ENCODE data around the gene CHSY3. TPM values are rescaled to one million over a fixed set of nuclear protein-coding genes. Genes with fewer than 3 reads are reported as not detected.

The CHSY3 gene
- total and polyA plus RNA-seq, 4 donors, result 0.40 to 7.7 (median 2.1) TPM

DNA sequence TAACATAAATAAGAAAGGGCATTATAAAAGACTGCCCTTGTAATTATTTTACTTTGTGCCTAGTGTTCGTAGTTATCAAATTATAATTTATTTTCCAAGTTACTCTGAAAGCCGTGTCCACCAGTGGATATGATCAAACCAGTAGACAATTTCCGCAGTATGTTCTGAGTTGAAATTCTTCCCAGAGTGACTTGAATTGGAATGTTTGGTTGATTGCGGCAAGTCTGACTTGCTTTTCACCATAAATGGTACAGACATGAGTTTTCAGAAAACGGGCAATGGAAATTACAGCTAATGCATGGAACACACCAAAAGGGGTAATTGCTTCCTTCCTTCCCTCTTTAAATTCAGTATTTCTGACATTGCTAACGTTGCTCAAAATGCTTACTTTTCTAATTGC is 56.6 kb downstream of the CHSY3 start:
- no peak for DNase-seq (ENCODE audit: low spot score)
- Histone ChIP-seq H3K27me3 (ENCODE audit: control insufficient read depth in 4 of 4, insufficient read depth in 4 of 4, low read length in 3 of 4) (no peaks in the 10 kb centered on the region), H3K9me3 (ENCODE audit: control insufficient read depth in 4 of 4, low read length in 3 of 4) (no peaks in the 10 kb centered on the region), H3K36me3 (ENCODE audit: control insufficient read depth in 4 of 4, insufficient read depth in 3 of 4, low read depth in 1 of 4, low read length in 3 of 4) (no peaks in the 10 kb centered on the region), H3K4me3 (ENCODE audit: low read depth in 1 of 3, low read length in 3 of 3) (no peak overlapping the region), H3K4me1 (ENCODE audit: control insufficient read depth in 4 of 4, insufficient read depth in 4 of 4, low read length in 3 of 4) (peaks cover 0 to 3% (median 0%) of the 10 kb centered on the region in 4 donors), H3K27ac (ENCODE audit: low read depth in 1 of 2, low read length in 2 of 2) (no peak overlapping the region), H3K9ac (ENCODE audit: low read depth in 1 of 2, low read length in 2 of 2) (no peak overlapping the region)
- 86% methylated on average over 6 of the region's 6 CpGs for WGBS
- TF ChIP-seq TAF1 (conservative IDR thresholded peaks at IDR 0.05), result no peak
- TF ChIP-seq, protein P1, sequence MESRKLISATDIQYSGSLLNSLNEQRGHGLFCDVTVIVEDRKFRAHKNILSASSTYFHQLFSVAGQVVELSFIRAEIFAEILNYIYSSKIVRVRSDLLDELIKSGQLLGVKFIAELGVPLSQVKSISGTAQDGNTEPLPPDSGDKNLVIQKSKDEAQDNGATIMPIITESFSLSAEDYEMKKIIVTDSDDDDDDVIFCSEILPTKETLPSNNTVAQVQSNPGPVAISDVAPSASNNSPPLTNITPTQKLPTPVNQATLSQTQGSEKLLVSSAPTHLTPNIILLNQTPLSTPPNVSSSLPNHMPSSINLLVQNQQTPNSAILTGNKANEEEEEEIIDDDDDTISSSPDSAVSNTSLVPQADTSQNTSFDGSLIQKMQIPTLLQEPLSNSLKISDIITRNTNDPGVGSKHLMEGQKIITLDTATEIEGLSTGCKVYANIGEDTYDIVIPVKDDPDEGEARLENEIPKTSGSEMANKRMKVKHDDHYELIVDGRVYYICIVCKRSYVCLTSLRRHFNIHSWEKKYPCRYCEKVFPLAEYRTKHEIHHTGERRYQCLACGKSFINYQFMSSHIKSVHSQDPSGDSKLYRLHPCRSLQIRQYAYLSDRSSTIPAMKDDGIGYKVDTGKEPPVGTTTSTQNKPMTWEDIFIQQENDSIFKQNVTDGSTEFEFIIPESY (IDR thresholded peaks at IDR 0.05), result no peak
- no peak for TF ChIP-seq EGR1 (IDR thresholded peaks at IDR 0.05; ENCODE audit: low read depth in 2 of 2)
- TF ChIP-seq, protein P2, sequence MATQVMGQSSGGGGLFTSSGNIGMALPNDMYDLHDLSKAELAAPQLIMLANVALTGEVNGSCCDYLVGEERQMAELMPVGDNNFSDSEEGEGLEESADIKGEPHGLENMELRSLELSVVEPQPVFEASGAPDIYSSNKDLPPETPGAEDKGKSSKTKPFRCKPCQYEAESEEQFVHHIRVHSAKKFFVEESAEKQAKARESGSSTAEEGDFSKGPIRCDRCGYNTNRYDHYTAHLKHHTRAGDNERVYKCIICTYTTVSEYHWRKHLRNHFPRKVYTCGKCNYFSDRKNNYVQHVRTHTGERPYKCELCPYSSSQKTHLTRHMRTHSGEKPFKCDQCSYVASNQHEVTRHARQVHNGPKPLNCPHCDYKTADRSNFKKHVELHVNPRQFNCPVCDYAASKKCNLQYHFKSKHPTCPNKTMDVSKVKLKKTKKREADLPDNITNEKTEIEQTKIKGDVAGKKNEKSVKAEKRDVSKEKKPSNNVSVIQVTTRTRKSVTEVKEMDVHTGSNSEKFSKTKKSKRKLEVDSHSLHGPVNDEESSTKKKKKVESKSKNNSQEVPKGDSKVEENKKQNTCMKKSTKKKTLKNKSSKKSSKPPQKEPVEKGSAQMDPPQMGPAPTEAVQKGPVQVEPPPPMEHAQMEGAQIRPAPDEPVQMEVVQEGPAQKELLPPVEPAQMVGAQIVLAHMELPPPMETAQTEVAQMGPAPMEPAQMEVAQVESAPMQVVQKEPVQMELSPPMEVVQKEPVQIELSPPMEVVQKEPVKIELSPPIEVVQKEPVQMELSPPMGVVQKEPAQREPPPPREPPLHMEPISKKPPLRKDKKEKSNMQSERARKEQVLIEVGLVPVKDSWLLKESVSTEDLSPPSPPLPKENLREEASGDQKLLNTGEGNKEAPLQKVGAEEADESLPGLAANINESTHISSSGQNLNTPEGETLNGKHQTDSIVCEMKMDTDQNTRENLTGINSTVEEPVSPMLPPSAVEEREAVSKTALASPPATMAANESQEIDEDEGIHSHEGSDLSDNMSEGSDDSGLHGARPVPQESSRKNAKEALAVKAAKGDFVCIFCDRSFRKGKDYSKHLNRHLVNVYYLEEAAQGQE (IDR thresholded peaks at IDR 0.05), result no peak
- TF ChIP-seq RXRA (IDR thresholded peaks at IDR 0.05), result no peak
- no peak for TF ChIP-seq HNF4G (IDR thresholded peaks at IDR 0.05)
- TF ChIP-seq, protein P3, sequence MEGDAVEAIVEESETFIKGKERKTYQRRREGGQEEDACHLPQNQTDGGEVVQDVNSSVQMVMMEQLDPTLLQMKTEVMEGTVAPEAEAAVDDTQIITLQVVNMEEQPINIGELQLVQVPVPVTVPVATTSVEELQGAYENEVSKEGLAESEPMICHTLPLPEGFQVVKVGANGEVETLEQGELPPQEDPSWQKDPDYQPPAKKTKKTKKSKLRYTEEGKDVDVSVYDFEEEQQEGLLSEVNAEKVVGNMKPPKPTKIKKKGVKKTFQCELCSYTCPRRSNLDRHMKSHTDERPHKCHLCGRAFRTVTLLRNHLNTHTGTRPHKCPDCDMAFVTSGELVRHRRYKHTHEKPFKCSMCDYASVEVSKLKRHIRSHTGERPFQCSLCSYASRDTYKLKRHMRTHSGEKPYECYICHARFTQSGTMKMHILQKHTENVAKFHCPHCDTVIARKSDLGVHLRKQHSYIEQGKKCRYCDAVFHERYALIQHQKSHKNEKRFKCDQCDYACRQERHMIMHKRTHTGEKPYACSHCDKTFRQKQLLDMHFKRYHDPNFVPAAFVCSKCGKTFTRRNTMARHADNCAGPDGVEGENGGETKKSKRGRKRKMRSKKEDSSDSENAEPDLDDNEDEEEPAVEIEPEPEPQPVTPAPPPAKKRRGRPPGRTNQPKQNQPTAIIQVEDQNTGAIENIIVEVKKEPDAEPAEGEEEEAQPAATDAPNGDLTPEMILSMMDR (IDR thresholded peaks at IDR 0.05; ENCODE audit: low read depth, low read length, missing input control), result no peak
- TF ChIP-seq, protein P4, sequence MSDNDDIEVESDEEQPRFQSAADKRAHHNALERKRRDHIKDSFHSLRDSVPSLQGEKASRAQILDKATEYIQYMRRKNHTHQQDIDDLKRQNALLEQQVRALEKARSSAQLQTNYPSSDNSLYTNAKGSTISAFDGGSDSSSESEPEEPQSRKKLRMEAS (IDR thresholded peaks at IDR 0.05), result no peak

DNA sequence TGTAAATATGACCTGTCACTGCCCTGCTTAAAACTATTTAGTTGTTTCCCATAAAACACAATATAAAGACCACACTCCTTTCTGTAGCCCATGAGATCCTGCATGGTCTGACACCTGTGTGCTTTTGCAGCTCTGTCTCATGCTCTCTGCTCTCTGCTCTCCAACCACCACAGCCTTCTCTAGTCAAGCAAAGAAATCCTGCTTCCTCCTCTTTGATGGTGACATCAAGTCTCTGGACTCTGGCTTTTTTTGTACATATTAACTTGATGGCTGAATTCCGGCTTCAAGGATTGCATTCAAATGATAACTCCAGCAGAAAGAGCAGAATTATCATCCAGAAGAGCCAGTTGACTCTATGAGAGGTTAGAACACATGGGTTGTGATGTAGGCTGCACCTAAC is 58.2 kb downstream of the CHSY3 start:
- no peaks in the 10 kb centered on the region for H3K27me3 ChIP-seq (ENCODE audit: control insufficient read depth in 4 of 4, insufficient read depth in 4 of 4, low read length in 3 of 4)
- no peak for TF ChIP-seq HNF4G (IDR thresholded peaks at IDR 0.05)
- no peak for TF ChIP-seq HNF4A (conservative IDR thresholded peaks at IDR 0.05)
- peaks cover 0 to 3% (median 0%) of the 10 kb centered on the region in 4 donors for H3K4me1 ChIP-seq (ENCODE audit: control insufficient read depth in 4 of 4, insufficient read depth in 4 of 4, low read length in 3 of 4)
- DNase-seq (ENCODE audit: low spot score), result no peak
- H3K9me3 ChIP-seq (ENCODE audit: control insufficient read depth in 4 of 4, low read length in 3 of 4), result no peaks in the 10 kb centered on the region
- H3K27ac ChIP-seq (ENCODE audit: low read depth in 1 of 2, low read length in 2 of 2), result no peak overlapping the region
- no peak overlapping the region for H3K9ac ChIP-seq (ENCODE audit: low read depth in 1 of 2, low read length in 2 of 2)
- no peaks in the 10 kb centered on the region for H3K36me3 ChIP-seq (ENCODE audit: control insufficient read depth in 4 of 4, insufficient read depth in 3 of 4, low read depth in 1 of 4, low read length in 3 of 4)
- H3K4me3 ChIP-seq (ENCODE audit: low read depth in 1 of 3, low read length in 3 of 3), result no peak overlapping the region
- WGBS, result 81% methylated on average over 1 of the region's 1 CpG

DNA sequence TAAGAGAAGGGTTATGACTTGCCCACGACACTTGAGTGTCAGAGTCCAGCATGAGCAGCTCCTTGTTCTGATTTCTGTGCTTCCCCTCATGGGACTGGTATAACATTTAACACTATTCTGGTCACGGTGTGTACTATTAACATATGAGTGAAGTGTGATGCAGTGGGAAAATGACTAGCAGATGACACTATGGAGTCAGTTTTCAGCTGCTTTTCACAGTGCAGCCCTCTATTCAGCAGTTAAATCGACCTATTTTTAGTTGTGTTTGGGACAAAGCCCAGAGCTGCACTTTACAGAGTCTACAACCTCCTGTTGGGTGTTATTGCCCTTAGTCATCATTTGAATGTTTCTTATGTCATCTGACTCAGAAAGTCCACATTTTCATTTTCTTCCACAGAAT is 59.1 kb downstream of the CHSY3 start:
- WGBS, result 68% methylated on average over 3 of the region's 3 CpGs
- Histone ChIP-seq H3K4me1 (ENCODE audit: control insufficient read depth in 4 of 4, insufficient read depth in 4 of 4, low read length in 3 of 4) (peaks cover 0 to 3% (median 0%) of the 10 kb centered on the region in 4 donors), H3K4me3 (ENCODE audit: low read depth in 1 of 3, low read length in 3 of 3) (no peak overlapping the region), H3K27ac (ENCODE audit: low read depth in 1 of 2, low read length in 2 of 2) (no peak overlapping the region), H3K36me3 (ENCODE audit: control insufficient read depth in 4 of 4, insufficient read depth in 3 of 4, low read depth in 1 of 4, low read length in 3 of 4) (no peaks in the 10 kb centered on the region), H3K9me3 (ENCODE audit: control insufficient read depth in 4 of 4, low read length in 3 of 4) (no peaks in the 10 kb centered on the region), H3K27me3 (ENCODE audit: control insufficient read depth in 4 of 4, insufficient read depth in 4 of 4, low read length in 3 of 4) (no peaks in the 10 kb centered on the region), H3K9ac (ENCODE audit: low read depth in 1 of 2, low read length in 2 of 2) (no peak overlapping the region)
- TF ChIP-seq GABPA (IDR thresholded peaks at IDR 0.05 in 1 of 2, conservative IDR thresholded peaks at IDR 0.05 in 1 of 2) (no peak), JUND (IDR thresholded peaks at IDR 0.05) (no peak), TAF1 (conservative IDR thresholded peaks at IDR 0.05) (no peak), HNF4G (IDR thresholded peaks at IDR 0.05) (no peak), FOXA1 (IDR thresholded peaks at IDR 0.05) (no peak), HNF4A (conservative IDR thresholded peaks at IDR 0.05) (no peak), EGR1 (IDR thresholded peaks at IDR 0.05; ENCODE audit: low read depth in 2 of 2) (no peak), RXRA (IDR thresholded peaks at IDR 0.05) (no peak), SP1 (IDR thresholded peaks at IDR 0.05) (no peak)
- TF ChIP-seq, protein P4 (IDR thresholded peaks at IDR 0.05), result no peak
- TF ChIP-seq, protein P5, sequence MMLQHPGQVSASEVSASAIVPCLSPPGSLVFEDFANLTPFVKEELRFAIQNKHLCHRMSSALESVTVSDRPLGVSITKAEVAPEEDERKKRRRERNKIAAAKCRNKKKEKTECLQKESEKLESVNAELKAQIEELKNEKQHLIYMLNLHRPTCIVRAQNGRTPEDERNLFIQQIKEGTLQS (IDR thresholded peaks at IDR 0.05), result no peak
- DNase-seq (ENCODE audit: low spot score), result no peak

All from liver (tissue), 9 donors.